GM21528 (cell line): ENCODE data around the gene C9orf43.
"Not testable (repeated sequence)": the region's sequence is repeated elsewhere in the genome, so short reads cannot be mapped to it uniquely, and the experiment has no call there.

ENCODE experiments used
- ATAC-seq: cut with Tn5 transposase; IDR thresholded peaks from one replicate; pipeline ENCODE4 v1.9.1; 2021; ENCODE audit warnings: mild to moderate bottlenecking, moderate library complexity; ENCODE audit not compliant: unreplicated experiment, low FRiP score

Gene C9orf43

DNA sequence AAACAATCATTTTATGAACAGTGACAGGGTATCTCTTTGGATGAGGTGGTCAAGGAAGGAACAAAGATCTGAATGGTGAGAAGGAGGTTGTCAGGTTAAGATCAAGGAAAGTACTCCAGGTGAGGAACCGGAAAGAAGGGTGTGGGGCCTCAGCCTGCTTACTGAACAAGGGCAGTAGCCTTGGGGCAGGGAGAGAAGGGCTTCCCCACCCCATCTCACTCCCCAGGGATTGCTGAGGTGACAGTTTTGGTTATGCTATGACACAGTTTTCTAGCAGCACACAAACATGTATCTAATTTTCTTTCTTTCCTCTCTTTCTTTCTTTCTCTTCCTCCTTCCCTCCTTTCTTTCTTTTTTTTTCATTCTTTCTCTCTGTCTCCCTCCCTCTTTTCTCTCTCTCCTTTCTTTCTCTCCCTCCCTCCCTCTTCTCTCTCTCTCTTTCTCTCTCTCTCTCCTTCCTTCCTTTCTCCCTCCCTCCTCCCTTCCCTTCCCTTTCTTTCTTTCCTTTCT is 29.6 kb upstream of the C9orf43 start:
- ATAC-seq: peak; percentile 42

DNA sequence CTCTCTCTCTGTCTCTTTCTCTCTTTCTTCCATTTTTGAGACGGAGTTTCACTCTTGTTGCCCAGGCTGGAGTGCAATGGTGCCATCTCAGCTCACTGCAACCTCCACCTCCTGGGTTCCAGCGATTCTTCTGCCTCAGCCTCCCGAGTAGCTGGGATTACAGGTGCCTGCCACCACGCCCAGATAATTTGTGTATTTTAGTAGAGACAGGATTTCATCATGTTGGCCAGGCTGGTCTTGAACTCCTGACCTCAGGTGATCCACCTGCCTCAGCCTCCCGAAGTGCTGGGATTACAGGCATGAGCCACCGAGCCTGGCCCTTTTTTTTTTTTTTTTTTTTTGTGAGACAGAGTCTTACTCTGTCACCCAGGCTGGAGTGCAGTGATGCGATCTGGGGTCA is 29.1 kb upstream of the C9orf43 start:
- ATAC-seq: not testable (repeated sequence)

DNA sequence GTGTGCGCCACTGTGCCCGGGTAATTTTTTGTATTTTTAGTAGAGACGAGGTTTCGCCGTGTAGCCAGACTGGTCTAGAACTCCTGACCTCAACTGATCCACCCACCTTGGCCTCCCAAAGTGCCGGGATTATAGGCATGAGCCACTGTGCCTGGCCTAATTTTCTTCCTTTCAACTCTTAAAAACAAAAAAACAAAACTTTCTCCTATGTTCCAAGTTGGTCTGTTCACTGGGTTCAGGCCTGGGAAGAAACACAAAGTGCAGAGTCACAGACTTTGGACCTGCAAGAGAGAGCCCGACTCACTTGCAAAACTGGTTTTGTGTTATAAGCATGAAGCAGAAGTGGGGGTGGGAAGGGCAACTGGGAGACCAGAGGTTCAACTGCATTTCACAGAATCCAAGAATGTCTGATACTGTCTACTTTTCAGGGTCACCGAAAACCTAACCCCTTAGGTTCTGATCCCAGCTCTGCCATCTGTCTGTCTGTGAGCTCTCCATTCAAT is 28.6 kb upstream of the C9orf43 start:
- no peak for ATAC-seq

DNA sequence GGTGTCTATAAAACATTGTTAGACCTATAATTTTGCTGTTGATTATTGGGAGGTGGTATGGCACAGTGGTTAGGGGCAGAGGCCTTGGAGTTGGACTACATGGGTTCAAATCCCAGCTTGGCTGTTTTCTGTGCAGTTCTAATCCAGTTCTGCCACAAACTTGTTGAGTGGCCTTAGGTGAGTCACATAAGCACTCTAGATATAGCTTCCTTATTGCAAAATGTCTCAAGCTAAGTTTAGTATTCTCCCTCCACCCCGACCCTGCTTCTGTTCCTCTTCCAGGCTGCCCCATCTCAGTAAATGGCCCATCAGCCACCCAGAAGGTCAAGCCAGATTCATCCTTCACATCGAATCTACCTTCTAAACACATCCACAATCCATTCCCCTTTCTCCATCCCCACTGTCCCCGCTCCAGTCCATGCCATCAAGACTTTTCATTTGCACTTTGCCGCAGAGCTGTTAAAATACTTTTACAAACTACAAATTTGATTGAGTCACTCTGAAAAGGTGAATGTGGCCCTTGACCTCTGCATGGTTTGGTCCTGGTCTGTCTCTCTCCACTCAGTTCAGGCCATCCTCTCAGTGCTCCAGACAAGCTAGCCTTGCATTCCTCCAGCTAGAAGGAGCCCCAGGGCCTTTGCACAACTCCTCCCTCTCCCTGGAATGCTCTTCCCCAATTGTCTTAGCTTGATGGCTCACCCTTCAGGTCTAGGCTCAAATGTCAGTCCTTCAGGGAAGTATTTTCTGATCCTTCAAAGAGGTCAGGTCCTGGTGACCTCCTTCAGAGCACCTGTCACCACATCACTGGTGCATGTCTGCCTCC is 23.8 kb upstream of the C9orf43 start:
- no peak for ATAC-seq

DNA sequence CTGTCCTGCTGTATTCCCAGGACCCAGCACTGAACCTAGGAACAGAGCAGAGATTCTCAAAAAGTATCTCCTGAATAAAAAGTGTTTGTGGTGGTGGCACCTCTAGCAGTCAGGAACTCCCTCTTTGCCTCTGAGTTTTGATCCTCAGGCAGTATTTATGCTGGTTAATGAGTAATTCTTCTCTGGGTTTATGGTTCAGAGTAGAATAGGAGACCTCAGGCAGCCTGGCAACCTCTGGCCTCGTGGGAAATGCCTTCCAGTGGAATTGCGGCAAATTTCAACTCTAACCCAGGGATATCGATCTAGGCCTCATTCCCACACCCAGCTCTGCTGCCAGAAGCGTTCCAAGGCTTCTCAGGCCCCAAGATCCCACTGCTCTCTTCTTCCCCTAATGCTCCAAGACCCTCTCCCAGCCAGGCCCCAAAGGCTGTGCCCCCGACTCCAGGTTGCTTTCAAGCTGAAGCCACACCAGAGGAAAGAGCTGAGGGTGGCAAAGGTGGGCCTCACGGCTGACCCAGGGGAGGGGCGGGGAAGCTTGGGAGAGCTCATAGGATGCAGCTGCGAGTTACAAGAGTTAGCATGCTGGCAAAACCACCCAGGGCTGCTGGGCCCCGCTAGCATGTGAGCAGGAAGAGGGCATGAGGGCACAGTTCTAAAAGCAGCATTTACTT is 22.9 kb upstream of the C9orf43 start:
- no peak for ATAC-seq

DNA sequence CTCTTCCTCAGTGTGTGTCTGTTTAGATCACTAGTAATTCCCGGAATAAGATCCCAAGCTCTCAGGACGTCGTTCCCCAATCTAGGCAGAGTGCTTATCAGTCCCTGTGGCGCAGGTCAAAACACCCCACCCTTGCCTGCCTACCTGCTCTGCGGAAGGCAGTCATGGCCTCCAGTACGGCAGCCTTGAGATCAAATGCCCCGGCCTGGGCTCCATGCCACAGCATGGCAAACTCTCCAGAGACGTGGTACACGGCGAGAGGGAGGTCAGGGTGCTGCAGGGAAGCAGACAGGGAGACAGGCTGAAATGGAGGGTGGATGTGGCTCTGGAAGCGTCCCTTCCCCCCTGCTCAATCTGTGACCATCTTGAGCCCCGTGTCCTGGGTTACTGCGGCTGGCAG is 21.7 kb upstream of the C9orf43 start:
- no peak for ATAC-seq

DNA sequence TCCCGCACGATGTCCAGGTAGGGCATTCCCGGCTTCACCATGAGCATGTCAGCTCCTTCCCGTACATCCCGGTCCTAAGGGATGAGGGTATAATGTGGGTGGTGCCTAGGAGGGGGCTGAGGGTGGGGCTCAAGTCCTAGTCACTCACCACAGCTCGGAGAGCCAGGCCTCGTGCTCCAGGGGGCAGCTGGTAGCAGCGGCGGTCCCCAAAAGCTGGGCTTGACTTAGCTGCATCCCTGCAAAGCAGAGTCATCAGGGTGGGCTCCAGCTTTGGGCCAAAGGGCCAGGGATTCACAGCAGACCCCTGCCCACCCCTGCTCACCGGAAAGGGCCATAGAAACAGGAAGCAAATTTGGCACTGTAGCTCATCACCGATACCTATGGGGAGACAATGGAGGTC is 21.1 kb upstream of the C9orf43 start:
- ATAC-seq: no peak

DNA sequence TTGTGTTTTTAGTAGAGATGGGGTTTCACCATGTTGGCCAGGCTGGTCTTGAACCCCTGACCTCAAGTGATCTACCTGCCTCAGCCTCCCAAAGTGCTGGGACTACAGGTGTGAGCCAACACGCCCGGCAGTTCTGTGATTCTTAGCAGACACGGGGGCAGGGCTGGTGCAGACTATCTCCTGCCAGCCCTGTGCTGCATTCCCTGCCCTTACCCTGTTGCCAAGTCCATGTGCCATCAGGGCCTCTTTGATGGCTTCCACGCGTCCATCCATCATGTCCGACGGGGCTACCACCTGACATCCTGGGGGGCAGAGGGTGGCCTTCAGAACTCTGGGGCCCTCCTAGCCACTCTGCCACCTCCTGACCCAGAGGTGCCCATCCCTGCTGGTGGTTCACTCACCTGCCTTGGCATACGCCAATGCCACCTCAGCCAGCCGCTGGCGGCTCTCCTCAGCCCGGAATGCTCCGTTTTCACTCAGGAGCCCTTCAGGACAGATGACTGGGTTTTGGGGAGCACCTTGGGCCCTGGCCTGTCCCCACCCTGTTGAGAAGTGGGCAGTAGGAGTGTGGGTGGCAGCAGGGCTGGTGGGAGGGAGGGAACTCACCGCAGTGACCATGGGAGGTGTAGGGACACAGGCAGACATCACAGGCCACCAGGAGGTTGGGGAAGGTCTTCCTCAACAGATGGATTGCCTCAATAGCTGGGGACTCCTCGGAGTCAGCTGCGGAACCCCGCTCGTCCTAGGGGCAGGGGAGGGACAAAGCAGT is 20.2 kb upstream of the C9orf43 start:
- no peak for ATAC-seq

DNA sequence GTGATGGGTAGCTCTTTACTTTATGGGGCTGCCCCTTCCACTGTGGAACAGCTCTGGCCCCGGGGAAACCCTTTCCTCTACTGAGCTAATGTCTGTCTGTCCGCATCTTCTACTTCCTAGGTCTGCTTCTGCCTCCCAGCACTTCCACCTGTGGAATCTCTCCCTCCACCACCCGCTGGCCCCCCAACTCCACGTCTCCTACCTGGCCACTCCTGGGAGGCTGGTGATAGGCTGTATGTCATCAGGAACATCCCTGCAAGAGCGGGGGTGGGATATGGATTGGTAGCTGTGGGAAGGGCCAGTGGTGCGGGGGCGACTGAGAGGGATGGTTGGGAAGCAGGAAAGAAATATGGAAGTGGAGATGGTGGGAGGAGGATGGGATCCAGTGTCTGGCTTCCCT is 18.6 kb upstream of the C9orf43 start:
- no peak for ATAC-seq

DNA sequence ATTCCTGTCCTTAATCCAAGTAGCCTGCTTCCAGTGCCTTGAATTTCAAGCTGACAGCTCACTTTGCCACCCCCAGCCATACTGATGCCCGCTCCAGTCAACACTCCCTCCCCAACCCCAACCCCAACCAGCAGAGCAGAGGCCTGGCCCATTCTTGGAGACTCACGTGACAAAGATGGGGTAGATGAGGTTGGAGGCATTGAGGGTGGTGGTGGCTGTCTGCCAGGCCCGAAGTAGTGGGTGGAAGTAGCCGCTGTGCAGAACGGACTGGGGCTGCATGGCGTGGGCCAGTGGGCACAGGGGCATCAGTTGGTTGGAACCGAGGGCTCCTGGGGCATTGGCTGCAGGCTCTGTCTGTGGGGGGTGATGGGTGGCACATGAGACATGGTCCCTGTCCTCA is 17.3 kb upstream of the C9orf43 start:
- ATAC-seq: no peak

DNA sequence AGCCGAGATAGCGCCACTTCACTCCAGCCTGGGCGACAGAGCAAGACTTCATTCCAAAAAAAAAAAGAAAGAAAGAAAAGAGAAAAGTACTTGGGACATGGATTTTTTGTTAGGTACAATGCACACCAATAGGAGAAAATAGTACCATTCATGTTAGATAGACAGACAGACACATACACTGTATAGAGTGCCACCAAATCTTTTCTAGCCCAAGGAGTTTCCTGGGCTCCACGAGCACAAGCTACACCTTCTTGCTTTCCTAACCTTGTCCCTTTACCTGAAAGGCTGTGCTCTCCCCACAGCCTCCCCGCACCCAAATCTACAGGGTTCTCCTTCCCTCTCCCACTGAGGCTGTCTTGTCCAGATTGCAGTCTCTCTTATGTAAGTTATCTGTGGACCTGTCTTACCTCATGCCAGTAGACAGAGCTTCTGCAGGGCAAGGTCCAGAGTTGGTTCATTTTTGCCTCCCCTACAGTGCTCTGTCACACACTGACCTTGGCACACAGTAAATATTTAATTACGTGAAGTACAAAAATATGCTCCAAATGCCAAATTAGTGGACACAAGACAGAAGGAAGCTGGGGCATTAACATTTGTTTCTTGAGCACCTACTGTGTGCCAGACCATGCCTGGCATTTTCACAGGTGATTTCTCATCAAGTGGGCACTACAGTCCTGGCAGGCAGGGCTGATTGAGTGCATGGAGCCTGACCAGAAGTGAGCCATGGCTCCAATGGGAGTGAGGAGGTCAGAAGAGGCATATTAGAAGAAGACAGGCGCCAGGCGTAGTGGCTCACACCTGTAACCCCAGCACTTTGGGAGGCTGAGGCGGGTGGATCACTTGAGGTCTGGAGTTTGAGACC is 15.3 kb upstream of the C9orf43 start:
- no peak for ATAC-seq

DNA sequence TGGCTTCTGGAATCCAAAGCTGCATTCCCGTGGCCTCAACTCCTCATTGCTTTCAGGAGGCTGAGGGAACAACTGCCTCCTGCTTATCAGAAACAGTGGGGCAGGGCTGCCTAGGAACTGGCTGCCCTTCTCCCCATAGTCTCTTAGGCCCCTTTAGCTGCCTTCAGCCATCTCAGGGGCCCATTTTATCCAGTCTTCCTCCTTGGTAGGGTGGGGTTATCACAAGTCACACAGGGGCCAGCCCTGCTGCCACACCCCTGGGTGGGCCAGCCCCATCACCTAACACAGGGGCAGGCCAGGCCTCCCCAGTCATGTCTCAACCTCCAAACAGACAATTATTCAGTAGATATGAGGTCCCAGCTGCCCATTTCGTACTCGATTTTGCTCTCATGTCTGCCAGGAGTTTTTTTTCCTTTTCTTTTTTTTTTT is 13.3 kb upstream of the C9orf43 start:
- no peak for ATAC-seq

DNA sequence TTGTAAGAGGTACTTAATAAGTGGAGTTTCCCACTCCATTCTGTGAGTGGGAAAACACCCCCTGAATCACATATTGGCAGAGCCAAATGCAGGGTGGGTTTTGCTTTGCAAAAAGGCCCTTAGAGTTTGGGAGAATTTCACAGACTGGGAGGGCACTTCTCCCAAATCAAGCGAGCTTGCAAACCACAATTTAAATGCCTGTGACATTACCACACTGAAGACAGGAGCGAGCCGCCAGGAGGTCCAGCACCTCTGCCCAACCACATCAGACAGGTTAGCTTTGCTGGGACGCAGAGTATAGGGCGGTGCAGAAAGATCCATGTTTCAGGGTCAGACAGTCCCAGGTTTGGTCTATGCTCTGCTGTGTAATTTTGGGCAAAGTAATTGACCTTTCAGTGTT is 11.8 kb upstream of the C9orf43 start:
- no peak for ATAC-seq

DNA sequence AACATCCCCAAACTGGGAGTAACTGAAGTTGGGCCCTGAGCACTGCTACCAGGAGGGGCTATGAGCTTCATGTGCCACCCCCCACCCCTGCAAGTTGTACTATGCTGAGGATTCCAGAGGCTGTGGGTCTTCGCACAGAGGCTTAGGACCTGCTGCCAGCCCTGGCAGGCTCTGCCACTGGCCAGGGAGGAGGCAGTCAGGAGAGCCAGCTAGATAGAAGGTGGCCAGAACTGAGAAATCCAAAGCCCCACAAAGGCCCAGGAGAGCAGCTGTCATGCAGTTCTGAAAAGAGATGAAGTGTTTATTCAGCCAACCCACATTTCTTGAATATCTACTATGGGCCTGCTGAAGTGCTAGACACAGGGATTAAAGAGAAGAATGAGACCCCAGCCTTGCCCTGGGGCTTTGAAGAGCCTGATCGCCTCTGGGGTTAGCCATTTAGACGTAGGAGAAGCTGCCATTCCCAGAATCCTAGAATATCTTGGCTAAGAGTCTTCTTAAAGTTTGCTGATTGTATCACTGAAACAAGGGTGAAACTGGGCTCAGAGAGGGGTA is 10.8 kb upstream of the C9orf43 start:
- ATAC-seq: no peak

DNA sequence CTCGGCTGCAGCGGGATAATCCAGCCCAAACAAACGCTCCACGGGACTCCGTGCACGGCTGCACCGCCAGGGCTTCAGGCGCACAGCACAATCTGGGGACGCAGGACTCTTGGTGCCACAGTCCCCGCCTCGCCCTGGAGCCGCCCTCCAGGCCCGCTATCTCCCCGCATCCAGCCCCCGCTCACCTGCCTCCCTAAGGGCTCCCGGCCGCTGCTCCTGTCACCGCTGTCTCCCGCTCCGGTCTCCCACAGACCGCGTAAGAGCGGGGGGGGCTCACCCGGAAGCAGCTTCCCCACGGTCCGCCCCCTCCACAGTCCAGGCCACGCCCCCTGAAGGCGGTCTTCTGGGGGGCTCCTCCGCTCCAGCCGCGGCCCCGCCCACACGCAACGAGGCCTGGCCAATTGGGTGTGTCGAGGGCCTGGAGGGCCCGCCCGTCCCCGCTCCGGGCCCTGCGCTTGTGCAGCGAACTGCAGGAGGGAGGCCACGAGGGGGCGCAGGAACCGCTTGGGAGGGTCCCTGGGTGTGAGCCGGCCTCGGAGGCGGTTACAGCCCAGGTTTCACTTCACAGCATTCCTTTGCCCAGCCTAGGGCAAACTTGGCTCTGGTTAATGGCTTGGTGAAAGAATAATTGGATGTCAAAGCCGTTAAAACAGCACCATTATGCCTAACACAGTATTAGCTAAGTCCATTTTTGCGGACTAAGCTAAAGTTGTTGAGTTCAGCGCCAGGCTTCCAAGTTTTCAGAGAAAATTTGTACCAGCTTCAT is 9.3 kb upstream of the C9orf43 start, which contains the start of gene ALAD:
Gene ALAD, minus strand, starts transcription at position 258 of the 766 bp plus-strand sequence. CDS start 7,725 bp downstream, outside the sequence.
- ATAC-seq: peak; percentile 97

DNA sequence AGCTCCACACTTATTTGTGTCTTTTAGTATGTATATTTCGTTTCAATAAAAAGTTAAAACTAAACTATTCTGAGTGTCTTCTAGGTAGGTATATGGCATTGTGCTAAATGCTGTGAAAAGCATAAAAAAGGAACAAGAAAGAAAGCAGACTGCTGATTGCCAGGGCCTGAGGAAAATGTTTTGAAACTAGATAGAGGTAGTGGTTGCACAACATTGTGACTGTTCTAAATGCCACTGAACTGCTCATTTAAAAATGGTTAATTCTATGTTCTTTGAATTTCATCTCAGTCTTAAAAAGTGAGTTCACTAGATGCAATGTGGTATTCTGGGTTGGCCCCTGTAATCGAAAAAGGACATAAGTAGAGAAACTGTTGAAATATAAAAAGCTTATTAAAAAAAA is 6.9 kb upstream of the C9orf43 start:
- ATAC-seq: no peak

DNA sequence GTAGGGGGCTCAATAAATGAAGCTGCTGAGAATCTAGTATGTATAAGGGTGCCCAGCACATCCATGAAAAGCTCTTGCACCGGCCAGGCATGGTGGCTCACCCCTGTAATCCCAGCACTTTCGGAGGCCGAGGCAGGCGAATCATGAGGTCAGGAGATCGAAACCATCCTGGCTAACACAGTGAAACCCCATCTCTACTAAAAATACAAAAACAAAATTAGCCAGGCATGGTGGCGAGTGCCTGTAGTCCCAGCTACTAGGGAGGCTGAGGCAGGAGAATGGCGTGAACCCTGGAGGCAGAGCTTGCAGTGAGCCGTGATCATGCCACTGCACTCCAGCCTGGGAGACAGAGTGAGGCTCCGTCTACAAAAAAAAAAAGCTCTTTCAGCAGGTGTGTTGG is 4.2 kb upstream of the C9orf43 start:
- ATAC-seq: not testable (repeated sequence)

DNA sequence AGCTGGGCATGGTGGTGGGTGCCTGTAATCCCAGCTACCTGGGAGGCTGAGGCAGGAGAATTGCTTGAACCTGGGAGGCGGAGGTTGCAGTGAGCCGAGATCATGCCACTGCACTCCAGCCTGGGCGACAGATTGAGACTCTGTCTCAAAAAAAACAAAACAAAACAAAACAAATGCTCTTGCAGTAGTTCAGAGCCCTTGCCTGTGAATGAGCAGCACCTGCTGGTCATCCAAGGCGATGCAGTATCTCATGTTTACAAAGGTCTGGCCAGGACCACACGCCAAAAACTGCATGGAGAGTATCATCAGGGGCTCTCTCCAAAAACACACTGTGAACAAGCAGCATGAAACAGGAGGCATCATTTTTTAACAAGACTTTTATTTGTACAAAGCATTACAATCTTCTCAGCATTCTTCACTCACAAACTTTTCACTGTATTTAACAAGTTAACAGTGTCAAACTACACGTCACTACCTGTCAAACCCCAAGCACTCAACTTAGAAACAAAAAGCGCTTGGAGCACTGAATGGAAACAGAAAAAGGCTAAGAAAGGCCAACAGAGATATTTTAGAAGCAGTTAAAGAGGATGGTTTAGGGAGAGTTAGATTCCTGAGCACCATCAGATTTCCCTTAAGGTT is 3.6 kb upstream of the C9orf43 start:
- ATAC-seq: not testable (repeated sequence)
